GM18511 (cell line): ENCODE data around the gene FER.
"Not testable (repeated sequence)": the region's sequence is repeated elsewhere in the genome, so short reads cannot be mapped to it uniquely, and the experiment has no call there.

ENCODE experiments used
- ATAC-seq: cut with Tn5 transposase; IDR thresholded peaks from one replicate; pipeline ENCODE4 v1.9.1; 2021; ENCODE audit warnings: mild to moderate bottlenecking, moderate library complexity; ENCODE audit not compliant: unreplicated experiment

Gene FER

GRCh38 chr5:108869066-108869465 lies 121.4 kb downstream of the FER start:
- no peak for ATAC-seq

- no peak for ATAC-seq
Measured at GRCh38 chr5:108876451-108876850, 128.8 kb downstream of the FER start.

- ATAC-seq = no peak
Measured at GRCh38 chr5:108878756-108879155, 131.1 kb downstream of the FER start.

- no peak for ATAC-seq
Measured at GRCh38 chr5:108881133-108881532, 133.4 kb downstream of the FER start.

GRCh38 chr5:108884736-108885135 lies 137.0 kb downstream of the FER start:
- ATAC-seq = no peak

- no peak for ATAC-seq
Measured at GRCh38 chr5:108898257-108898656, 150.6 kb downstream of the FER start.

GRCh38 chr5:108898707-108899106 lies 151.0 kb downstream of the FER start:
- ATAC-seq = no peak

- not testable (repeated sequence) for ATAC-seq
Measured at GRCh38 chr5:108899244-108899643, 151.5 kb downstream of the FER start.

- no peak for ATAC-seq
Measured at GRCh38 chr5:108900668-108901067, 153.0 kb downstream of the FER start.

- no peak for ATAC-seq
Measured at GRCh38 chr5:108905805-108906204, 158.1 kb downstream of the FER start.

- ATAC-seq = no peak
Measured at GRCh38 chr5:108910627-108911026, 162.9 kb downstream of the FER start.

GRCh38 chr5:108911055-108911454 lies 163.4 kb downstream of the FER start:
- ATAC-seq = peak; percentile 81

GRCh38 chr5:108917596-108917995 lies 169.9 kb downstream of the FER start:
- no peak for ATAC-seq

GRCh38 chr5:108919591-108920326 lies 172.1 kb downstream of the FER start:
- peak; percentile 49 for ATAC-seq

- ATAC-seq = no peak
Measured at GRCh38 chr5:108924457-108924961, 176.8 kb downstream of the FER start.

GRCh38 chr5:108925073-108925472 lies 177.4 kb downstream of the FER start:
- ATAC-seq = no peak

- ATAC-seq = no peak
Measured at GRCh38 chr5:108930107-108930506, 182.4 kb downstream of the FER start.

GRCh38 chr5:108935611-108936010 lies 187.9 kb downstream of the FER start:
- no peak for ATAC-seq

- ATAC-seq = no peak
Measured at GRCh38 chr5:108937221-108937620, 189.5 kb downstream of the FER start.

GRCh38 chr5:108940506-108940905 lies 192.8 kb downstream of the FER start:
- ATAC-seq = no peak

- ATAC-seq = no peak
Measured at GRCh38 chr5:108941746-108942145, 194.0 kb downstream of the FER start.

- no peak for ATAC-seq
Measured at GRCh38 chr5:108942701-108943100, 195.0 kb downstream of the FER start.

- no peak for ATAC-seq
Measured at GRCh38 chr5:108945094-108945493, 197.4 kb downstream of the FER start.
